ENCODE measurements around the gene HAVCR1.

DNA sequence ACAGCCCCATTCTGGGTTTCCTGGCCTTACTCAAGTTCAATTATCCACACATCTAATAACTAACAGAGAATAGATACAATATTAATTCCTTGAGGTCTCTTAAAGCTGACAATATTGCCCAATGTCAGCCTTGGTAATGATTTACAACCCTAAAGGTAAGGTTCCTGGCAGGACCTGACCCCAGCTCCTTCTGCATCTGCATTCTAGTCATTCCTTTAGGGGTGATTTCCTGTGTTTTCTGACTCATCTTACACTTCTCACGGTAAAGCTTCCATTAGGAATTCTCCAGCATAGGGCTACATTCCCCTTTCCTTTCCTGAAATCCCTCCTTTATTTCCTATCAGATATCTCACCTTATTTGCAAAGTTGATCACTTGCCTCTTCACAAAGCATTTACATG lies 9.3 kb downstream of the HAVCR1 start:
- TF ChIP-seq, protein P1, sequence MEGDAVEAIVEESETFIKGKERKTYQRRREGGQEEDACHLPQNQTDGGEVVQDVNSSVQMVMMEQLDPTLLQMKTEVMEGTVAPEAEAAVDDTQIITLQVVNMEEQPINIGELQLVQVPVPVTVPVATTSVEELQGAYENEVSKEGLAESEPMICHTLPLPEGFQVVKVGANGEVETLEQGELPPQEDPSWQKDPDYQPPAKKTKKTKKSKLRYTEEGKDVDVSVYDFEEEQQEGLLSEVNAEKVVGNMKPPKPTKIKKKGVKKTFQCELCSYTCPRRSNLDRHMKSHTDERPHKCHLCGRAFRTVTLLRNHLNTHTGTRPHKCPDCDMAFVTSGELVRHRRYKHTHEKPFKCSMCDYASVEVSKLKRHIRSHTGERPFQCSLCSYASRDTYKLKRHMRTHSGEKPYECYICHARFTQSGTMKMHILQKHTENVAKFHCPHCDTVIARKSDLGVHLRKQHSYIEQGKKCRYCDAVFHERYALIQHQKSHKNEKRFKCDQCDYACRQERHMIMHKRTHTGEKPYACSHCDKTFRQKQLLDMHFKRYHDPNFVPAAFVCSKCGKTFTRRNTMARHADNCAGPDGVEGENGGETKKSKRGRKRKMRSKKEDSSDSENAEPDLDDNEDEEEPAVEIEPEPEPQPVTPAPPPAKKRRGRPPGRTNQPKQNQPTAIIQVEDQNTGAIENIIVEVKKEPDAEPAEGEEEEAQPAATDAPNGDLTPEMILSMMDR (conservative IDR thresholded peaks at IDR 0.05) = no peak
- no peak for TF ChIP-seq ZFX (IDR thresholded peaks at IDR 0.05)

Data from C4-2B (cell line).